IPS-15b (cell line): Measurements from ENCODE around the gene NKAIN4.

ENCODE experiments used
- H3K27me3 ChIP-seq: one replicate; pipeline ENCODE4 v1.6.1; 2013; ENCODE audit warnings: low read length; ENCODE audit not compliant: control insufficient read depth, insufficient read depth
- H3K36me3 ChIP-seq: one replicate; pipeline ENCODE4 v1.6.1; 2013; ENCODE audit warnings: low read length; ENCODE audit not compliant: control insufficient read depth, insufficient read depth
- H3K4me1 ChIP-seq: one replicate; pipeline ENCODE4 v1.6.1; 2013; ENCODE audit warnings: mild to moderate bottlenecking, low read length; ENCODE audit not compliant: control insufficient read depth, insufficient read depth
- H3K4me3 ChIP-seq: one replicate; pipeline ENCODE4 v1.5.1; 2013; ENCODE audit warnings: low read depth, low read length
- H3K9ac ChIP-seq: one replicate; pipeline ENCODE4 v1.6.1; 2013; ENCODE audit warnings: low read depth, mild to moderate bottlenecking, low read length
- H3K9me3 ChIP-seq: one replicate; pipeline ENCODE4 v1.6.1; 2013; ENCODE audit warnings: mild to moderate bottlenecking, low read length; ENCODE audit not compliant: control insufficient read depth, insufficient read depth

The NKAIN4 gene

GRCh38 chr20:63236116-63236837, 18.0 kb downstream of the NKAIN4 start:
- H3K27me3 ChIP-seq: no peaks in the 10 kb centered on the region
- H3K9me3 ChIP-seq: no peaks in the 10 kb centered on the region
- H3K9ac ChIP-seq: peak overlapping the region; percentile 47
- H3K36me3 ChIP-seq: no peaks in the 10 kb centered on the region
- H3K4me1 ChIP-seq: peaks cover 4% of the 10 kb centered on the region
- H3K4me3 ChIP-seq: no peak overlapping the region

DNA sequence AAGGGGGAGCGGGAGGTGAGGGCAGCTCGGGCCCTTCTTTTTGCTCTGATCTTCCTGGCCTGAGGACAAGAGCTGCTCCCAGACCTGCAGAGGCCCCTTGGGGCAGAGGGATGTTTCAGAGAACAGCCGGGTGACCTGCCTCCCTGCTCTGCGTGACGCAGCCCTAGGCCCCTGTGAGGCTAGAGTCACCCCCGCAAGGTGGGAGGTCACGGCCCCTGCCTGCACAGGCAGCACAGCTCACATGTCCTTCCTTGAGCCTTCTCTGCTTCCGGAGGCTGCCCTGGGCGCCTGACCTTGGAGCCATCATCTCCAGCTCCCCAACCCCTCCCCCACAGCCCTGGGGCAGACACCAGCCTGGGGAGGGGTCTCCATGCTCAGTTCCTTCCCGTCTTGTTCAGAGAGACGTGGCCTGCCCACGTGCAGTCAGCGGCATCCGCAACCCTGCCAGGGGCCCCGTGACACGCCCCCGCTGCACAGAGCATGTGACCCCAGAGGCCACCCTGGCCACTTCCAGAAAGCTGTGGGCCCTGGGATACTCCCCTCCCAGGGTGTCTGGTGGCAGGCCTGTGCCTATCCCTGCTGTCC, 18.8 kb downstream of the NKAIN4 start, which contains the start of gene BIRC7:
TSS of gene BIRC7 (plus strand) at position 507 of the 585 bp plus-strand sequence. CDS start 192 bp downstream, outside the sequence.
- no peak within 1 kb of the TSS for H3K4me3 ChIP-seq
- H3K36me3 ChIP-seq: no peaks in the 10 kb centered on the region
- no peaks in the 10 kb centered on the region for H3K27me3 ChIP-seq
- H3K9ac ChIP-seq: peak within 1 kb of the TSS; percentile 47
- H3K4me1 ChIP-seq: peaks cover 11% of the 10 kb centered on the region
- H3K9me3 ChIP-seq: no peaks in the 10 kb centered on the region

DNA sequence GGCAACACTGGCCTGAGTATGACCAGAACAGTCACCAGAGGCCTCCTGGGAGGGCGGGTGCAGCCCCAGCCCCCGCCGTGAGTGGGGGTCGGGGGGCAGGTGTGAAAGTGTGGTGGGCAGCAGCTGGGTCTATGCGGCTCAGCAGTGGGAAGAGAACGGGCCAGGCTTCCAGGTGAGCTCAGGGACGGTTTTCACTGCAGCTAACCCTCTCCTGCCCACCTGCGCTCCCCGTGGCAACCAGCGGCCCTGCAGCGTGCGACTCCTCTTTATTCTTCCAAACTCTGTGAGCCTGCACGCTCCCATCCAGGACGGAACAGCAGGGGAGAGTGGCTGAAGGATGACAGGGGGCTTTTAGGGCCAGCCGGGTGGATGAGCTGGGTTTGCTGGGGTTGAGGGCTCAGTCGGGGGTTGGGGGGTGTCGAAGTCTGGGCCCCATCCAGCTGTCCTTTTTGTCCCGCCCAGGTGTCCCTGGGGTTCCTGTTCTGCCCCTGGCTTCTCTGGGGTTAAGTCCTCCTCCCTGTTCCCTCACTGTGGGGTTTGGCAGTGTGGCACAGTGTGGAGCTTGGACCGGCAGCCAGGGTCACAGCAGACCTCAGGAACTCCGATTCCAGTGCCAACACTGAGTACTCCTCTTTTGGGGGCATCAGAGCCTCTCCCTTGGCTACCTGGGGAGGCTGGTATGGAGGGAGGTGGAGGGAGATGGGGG, 19.4 kb downstream of the NKAIN4 start:
- H3K4me1 ChIP-seq: peaks cover 17% of the 10 kb centered on the region
- no peaks in the 10 kb centered on the region for H3K27me3 ChIP-seq
- H3K4me3 ChIP-seq: no peak overlapping the region
- H3K9me3 ChIP-seq: no peaks in the 10 kb centered on the region
- no peaks in the 10 kb centered on the region for H3K36me3 ChIP-seq
- H3K9ac ChIP-seq: no peak overlapping the region

- Histone ChIP-seq H3K9me3 (no peaks in the 10 kb centered on the region), H3K4me1 (peaks cover 19% of the 10 kb centered on the region), H3K4me3 (no peak overlapping the region), H3K36me3 (no peaks in the 10 kb centered on the region), H3K9ac (no peak overlapping the region), H3K27me3 (no peaks in the 10 kb centered on the region)
Observed at GRCh38 chr20:63233924-63234323, 20.3 kb downstream of the NKAIN4 start.

DNA sequence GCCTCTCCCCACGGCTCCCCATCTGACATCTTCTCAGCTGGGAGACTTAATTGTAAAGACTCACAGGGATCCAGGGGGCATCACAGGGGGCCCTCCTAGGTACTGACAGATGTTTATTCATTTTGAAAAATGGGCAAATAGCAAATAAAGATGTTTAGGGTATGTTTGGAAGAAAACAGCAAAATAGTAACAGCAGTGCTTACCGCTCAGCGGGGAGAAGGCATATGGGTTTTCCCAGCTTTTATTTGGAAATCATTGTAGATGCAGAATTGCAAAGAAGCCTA, 21.3 kb downstream of the NKAIN4 start:
- Histone ChIP-seq H3K4me1 (peaks cover 19% of the 10 kb centered on the region), H3K9ac (no peak overlapping the region), H3K27me3 (no peaks in the 10 kb centered on the region), H3K9me3 (no peaks in the 10 kb centered on the region), H3K4me3 (no peak overlapping the region), H3K36me3 (no peaks in the 10 kb centered on the region)

GRCh38 chr20:63232235-63233060, 21.8 kb downstream of the NKAIN4 start:
- H3K4me3 ChIP-seq: no peak overlapping the region
- H3K9ac ChIP-seq: no peak overlapping the region
- H3K36me3 ChIP-seq: no peaks in the 10 kb centered on the region
- H3K4me1 ChIP-seq: peaks cover 19% of the 10 kb centered on the region
- no peaks in the 10 kb centered on the region for H3K9me3 ChIP-seq
- H3K27me3 ChIP-seq: no peaks in the 10 kb centered on the region

DNA sequence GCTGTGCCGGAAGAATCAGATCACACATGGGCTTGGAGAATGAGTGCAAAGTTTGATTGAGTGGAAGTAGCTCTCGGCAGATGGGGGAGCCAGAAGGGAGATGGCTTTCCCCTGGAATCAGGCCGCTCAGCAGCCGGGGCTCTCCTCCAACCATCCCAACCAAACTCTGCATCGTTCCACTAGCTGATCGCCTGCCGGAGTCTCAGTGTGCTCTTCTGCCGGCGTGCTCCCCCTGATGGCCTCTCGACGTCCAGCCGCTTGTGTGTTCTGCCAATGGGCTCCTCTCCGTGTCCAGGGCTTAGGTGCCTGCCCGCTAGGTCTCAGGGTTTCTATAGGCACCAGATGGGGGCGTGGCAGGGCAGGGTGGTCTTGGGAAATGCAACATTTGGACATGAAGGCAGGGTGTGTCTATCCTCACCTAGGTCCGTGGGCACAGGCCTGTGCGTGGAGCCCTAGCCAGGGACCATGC, 23.4 kb downstream of the NKAIN4 start:
- H3K27me3 ChIP-seq: no peaks in the 10 kb centered on the region
- peaks cover 19% of the 10 kb centered on the region for H3K4me1 ChIP-seq
- no peak overlapping the region for H3K9ac ChIP-seq

GRCh38 chr20:63228806-63229205, 25.5 kb downstream of the NKAIN4 start:
- Histone ChIP-seq H3K4me3 (no peak overlapping the region), H3K36me3 (no peaks in the 10 kb centered on the region), H3K4me1 (peaks cover 19% of the 10 kb centered on the region), H3K9me3 (no peaks in the 10 kb centered on the region), H3K27me3 (no peaks in the 10 kb centered on the region), H3K9ac (no peak overlapping the region)

More for the DNA sequence above, 23.4 kb downstream of the NKAIN4 start:
- Histone ChIP-seq H3K4me3 (no peak overlapping the region), H3K9me3 (no peaks in the 10 kb centered on the region), H3K36me3 (no peaks in the 10 kb centered on the region)

- Histone ChIP-seq H3K27me3 (no peaks in the 10 kb centered on the region), H3K4me3 (no peak overlapping the region)
Observed at GRCh38 chr20:63227260-63227659, 27.0 kb downstream of the NKAIN4 start.

DNA sequence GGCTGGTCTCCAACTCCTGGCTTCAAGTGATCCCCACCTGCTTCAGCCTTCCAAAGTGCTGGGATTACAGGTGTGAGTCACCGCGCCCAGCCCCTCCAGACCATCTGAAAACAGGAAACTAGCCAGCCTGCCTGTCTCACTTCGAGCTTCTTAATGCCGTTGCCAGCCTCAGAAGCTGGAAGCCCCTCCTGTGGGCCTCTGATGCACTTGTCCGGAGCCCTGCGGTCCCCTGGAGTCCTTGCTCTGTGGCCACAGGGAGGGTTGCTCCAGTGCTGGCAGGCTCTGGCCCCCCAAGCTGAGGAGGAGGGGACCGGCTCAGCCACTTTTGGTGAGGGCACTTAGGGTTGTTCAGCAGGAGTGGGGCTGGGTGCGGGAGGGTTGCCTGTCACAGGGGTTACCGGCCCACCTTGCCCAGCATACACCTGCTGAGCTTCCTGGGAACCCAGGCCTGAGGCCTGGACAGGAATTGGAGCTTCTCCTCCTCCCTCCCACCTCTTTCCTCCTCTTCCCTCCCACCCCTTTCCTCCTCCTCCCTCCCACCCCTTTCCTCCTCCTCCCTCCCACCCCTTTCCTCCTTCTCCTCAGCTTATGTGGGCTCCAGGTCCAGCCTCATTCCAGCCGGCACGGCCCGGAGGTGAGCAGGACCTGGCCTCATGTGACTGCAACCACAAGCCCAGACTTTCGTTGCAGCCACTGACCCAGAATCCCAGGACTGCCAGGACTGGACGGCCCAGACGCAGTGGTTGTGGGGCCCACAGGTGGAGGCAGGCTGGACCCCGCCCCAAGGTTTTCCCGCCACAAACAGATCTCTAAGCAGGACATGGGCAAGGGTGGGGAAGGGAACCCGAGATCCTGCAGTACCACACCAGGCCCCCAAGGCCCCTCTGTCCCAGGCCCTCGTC, 28.0 kb downstream of the NKAIN4 start:
- H3K27me3 ChIP-seq: no peaks in the 10 kb centered on the region
- H3K4me1 ChIP-seq: peaks cover 14% of the 10 kb centered on the region
- no peak overlapping the region for H3K9ac ChIP-seq
- H3K36me3 ChIP-seq: no peaks in the 10 kb centered on the region
- H3K4me3 ChIP-seq: no peak overlapping the region
- H3K9me3 ChIP-seq: no peaks in the 10 kb centered on the region

More at GRCh38 chr20:63227260-63227659, 27.0 kb downstream of the NKAIN4 start:
- H3K9ac ChIP-seq: no peak overlapping the region
- H3K9me3 ChIP-seq: no peaks in the 10 kb centered on the region
- H3K36me3 ChIP-seq: no peaks in the 10 kb centered on the region
- H3K4me1 ChIP-seq: peaks cover 15% of the 10 kb centered on the region

- H3K4me1 ChIP-seq: peaks cover 3% of the 10 kb centered on the region
Observed at GRCh38 chr20:63225082-63225454, 29.2 kb downstream of the NKAIN4 start.

More at GRCh38 chr20:63225082-63225454, 29.2 kb downstream of the NKAIN4 start:
- Histone ChIP-seq H3K9ac (no peak overlapping the region), H3K4me3 (no peak overlapping the region), H3K36me3 (no peaks in the 10 kb centered on the region), H3K9me3 (no peaks in the 10 kb centered on the region), H3K27me3 (no peaks in the 10 kb centered on the region)
